CD4-positive, alpha-beta T cell treated with Interleukin-15 for 4 hours (primary cell): Measurements from ENCODE around the gene TNFRSF25.

Source experiments
- DNase-seq: peaks from one replicate; pipeline ENCODE4 v3.0.0-alpha.2; 2020; ENCODE audit warnings: low spot score

The TNFRSF25 gene

DNA sequence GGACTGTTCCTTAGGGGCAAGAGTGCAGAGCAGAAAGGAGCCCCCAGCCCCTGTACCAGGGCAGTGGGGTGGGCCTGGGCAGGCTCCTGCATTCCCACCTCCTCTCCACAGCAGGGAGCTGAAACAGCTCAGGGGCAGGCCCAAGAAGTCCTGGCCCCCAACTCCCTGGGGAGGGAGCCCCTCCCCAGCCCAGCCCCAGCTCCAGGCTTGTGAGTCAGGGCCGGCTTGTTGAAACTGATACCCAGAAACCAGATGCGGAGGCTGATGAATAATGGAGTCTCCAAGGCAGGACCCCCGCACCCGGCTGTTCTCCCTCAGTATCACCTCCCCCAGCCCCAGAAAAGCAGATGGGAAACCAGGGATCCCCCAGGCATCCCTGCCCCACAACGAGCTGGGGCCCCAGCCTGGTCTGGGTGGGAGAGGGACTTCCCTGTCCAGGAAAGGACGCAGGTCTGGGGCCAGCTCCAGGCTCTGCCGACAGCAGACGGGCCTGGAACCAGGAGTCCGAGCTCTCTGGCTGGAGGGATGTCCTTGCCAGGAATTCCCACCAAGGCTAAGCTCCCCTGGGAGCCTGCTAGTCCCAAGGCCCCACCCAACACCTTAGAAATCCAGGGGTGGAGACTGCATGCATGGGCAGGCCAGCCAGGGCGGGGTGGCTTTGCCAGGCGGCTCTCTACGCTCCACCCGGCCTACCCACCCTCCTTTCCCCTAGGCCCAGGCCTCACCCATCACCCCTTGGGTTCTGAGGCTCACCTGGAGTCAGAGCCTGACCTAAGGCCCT lies 22.8 kb upstream of the TNFRSF25 start:
- DNase-seq: no peak

DNA sequence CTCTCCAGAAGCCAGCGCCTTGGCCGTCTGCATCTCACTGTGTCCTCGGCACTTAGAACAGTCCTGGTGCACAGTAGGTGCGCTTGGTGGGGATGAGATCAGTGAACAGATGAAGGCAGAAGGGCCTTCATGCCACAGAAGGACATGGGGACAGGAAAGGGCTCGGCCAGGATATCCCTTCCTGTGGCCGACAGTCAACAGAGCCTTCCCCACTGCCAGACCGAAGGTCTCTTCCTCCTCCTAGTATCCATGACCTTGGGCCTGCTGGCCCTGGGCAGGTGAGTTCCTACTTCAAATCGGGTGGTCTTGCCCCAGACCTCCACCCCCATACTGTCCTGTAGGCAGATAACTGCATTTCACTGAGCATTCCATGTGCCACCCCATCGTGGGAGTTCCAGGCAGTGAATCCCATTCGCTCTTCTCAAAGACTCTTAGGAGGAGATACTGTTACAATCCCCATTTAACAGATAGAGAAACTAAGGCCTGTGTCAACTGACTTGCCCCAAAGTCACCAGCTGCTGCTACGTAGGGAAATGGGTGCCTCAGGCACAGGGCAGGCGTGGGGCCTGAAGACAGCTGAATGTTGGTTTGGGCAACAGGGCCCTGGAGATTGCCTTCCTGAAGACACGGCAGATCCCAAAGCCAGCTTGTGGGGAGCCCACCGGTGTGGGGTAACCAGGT lies 22.0 kb upstream of the TNFRSF25 start:
- no peak for DNase-seq

DNA sequence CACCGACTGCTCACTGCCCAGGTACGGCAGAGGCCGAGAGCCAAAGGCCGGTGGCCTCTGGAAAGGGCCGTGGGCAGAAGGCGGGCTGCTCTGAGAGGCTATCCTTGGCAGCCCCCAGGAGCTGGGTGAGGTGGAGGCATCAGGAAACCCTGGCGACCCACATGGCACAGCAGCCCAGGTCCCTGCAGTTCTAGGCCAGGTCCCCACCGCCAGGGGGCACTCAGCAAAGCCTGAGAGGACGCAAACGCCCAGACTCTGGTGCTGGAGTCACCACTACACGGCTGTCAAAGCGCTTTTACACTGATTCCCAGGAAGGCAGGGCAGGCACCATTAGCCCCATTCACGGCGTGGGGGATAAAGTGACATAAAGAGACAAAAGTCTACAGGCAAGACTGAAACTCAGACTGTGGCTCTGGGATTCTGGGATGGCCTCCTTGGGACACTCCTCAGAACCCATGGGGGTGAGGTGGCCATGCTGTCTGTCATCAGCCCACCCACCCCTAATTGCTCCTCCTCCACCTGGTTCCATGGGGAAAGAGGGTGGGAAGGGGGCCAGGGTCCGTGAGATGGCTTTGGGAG lies 20.5 kb upstream of the TNFRSF25 start:
- DNase-seq: peak; percentile 85

DNA sequence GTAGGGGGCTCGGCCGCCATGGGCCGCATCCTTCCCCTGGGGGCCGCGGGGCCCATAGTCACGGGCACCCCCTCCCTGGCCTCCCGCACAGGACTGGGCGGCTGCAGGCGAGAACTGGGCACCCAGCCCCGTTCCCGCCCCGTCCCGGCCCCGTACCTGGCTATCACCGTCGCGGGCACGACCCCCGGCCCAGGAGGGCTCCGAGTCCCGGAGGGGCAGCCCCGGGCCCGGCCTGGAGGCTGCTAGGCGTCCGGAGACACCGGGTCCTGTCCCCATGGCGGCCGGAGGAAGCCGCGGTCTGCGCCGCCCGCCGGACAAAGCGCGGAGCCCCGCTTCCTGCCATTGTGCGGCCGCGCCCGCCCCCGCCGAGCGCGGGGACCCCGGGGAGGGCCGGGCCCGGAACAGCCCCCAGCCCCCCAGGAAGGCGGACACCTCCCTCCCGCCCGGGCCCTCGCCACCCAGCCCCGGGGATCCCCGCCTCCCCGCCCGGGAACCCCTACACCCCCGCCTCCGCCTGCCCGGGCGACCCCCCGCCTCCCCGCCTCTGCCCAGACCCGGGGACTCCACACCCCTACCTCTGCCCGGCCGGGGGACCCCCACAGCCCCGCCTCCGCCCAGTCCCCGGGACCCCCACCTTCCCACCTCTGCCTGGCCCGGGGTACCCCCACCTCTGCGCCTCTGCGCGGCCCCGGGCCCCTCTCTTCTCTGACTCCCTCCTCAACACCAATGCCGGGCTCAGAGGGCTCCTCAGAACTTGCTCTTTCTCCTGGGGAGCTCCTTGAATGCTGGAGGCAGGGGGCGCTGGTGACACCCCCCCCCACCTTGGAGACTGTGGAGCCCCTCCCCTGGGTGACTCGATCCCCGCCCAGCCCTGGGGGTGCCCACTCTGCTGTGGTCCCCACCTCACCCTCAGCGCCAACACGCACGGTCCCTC lies 19.5 kb upstream of the TNFRSF25 start:
- DNase-seq: no peak

DNA sequence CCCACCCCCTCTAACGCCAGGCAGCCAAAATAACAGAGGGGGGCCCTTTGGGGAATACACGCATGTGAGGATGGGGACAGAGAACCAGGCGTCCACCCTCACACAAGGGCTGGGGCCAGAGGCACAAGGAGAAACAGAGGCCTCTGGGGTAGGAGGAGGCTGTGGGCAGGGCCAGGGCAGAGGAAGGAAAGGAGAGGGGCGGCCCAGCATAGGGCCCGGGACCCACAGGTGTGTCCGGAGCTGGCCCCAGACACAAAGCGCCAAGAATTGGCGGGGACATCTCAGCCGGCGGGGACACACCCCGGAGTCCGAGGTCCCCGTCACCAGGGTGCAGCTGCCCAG lies 18.8 kb upstream of the TNFRSF25 start:
- no peak for DNase-seq

DNA sequence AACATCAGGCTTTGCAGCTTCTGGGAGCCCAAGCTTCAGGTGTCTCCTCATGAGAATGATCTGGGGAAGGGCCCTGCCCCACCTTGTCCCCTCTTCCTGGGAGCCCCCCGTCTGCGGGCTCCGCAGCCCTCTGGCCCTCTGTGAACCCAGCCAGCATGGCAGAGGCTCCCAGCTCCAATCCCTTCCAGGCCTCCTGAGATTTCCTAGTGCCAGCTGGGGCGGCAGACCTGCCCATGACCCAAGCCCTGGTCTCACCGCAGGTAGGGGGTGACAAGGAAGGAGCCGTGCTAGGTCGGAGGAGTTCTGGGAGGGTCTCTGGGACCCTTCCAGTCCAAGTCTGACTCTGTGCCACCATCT lies 17.8 kb upstream of the TNFRSF25 start:
- DNase-seq: no peak

DNA sequence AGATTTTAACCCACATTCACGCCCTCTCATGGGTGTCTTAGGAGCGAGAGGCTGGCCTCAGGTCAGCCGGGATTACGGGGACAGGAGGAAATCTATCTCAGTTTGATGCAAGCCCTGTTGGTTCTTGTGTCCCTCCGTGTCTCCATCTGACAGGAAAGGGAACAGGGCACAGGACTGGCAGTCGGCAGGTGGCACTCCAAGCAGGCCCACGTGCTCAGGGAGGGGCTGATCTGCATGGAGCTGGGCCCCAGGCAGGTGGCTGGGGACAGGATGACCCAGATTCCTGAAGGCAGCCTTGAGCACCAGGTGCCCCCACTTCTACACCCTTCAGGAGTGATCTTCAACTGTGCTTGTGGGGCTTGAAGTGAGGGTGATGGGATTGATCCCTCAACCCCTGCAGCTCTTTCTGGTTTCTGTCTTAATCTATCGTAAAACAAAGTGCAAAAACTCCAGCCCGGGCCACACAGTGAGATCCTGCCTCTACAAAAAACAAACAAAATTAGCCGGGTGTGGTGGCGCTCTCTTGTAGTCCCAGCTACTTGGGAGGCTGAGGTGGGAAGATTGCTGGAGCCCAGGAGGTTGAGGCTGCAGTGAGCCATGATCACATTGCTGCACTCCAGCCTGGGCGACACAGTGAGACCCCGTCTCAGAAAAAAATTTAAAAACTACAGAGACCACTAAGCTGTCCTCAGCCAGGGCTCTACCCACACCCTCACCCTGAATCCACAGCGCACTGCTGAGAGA lies 17.2 kb upstream of the TNFRSF25 start:
- DNase-seq: no peak

DNA sequence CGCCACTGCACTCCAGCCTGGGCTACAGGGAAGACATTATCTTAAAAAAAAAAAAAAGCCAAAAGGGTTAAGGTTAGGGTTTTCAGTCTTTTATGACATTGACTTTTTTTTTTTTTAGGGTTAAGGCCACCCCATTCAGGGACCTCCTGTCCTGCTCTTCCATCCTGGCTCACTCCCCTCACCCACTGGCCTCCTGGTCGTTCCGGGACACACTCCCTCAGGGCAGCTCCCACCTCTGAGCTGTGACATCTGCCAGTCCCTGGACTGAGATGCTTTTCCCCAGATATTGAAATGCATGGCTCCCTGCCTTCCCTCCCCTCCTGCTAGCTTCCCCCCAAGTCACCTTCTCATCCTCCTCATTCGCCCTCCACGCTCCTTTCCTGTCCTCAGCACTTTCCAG lies 15.8 kb upstream of the TNFRSF25 start:
- no peak for DNase-seq

DNA sequence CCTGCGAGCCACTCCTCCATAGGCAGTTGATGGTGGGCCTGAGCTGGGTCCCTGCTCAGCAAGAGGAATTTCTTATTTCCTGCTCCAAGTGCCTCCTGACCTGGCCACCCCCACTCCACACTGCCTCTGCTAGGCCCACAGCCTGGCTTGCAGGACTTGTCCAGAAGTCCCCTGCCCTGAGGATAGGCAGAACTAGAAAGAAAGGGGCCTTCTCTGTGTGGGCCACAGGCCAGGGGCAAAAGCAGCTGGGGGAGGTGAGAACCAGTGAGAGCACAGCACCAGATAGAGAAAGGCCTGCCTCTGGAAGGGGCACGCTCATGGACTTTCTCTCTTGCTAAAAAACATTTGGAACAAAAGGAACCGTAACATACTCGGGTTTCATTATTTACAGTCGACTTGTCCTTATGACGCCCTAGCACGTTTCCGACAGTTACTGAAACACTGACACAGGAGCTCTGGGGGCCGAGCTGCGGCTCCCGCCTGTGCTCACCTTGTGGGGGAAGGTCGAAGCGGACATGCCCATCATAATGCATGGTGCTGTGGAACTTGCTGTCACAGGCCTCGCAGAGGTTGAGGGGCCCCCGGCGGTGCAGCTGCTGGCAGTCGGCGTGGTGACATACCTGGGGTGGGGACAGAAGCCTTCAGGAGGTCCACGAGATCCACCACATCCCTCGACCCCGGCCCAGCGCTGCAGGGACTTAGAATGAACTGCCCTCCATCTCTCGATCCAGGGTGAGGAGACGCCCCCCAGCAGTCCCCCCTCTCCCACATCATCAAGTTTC lies 11.3 kb upstream of the TNFRSF25 start:
- DNase-seq: no peak

DNA sequence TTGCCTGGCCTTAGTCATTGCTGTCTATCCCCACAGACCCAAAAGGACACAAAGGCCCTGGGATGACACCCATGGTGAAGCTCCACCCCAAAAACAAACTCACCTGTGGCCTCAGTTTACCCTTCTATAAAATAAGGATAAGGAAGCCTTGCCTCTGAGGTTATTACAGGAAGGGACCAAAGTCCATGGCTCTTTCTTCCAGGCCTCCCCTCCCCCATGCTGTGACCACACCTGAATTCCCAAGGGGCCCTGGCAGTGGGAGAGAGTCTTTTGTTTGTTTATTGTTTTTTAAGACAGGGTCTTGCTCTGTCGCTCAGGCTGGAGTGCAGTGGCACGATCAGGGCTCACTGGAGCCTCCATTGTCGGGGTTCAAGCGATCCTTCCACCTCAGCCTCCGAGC lies 10.5 kb upstream of the TNFRSF25 start:
- DNase-seq: no peak

DNA sequence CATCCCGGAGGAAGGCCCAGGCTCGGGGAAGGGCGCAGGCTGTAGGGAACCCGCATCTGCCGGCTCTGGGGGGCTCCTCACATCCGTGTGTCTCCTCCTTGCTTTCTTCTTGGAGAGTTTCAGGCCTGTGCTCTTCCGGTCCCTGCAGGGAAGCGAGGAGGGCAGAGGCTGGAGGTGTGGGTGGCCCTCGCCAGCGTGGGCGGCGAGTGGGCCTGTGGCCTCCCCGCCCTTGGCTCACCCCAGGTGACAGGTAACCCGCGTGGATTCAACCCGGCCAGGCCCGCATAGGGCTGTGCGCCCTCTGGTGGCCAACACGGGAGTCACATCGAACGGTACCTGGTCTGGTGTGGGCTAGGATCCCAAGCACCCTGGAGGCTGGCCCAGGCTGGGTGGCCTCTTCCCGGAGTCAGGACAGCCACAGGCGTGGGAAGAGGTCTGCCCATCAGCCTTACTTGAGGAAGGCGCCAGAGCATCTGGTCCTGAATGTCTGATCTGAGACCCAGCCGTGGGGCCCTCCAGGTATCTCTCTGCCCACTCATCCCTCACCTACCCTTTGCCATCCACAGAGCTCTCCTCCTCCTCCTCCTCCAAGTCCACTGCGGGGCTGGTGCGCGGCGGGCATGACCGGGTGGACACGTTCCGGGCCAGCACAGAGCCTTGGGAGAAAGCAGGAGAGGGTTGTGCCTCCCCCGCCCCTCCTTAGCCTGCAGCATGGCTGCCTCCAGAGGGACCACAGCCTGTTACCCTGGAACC lies 9.6 kb upstream of the TNFRSF25 start:
- DNase-seq: peak; percentile 87

DNA sequence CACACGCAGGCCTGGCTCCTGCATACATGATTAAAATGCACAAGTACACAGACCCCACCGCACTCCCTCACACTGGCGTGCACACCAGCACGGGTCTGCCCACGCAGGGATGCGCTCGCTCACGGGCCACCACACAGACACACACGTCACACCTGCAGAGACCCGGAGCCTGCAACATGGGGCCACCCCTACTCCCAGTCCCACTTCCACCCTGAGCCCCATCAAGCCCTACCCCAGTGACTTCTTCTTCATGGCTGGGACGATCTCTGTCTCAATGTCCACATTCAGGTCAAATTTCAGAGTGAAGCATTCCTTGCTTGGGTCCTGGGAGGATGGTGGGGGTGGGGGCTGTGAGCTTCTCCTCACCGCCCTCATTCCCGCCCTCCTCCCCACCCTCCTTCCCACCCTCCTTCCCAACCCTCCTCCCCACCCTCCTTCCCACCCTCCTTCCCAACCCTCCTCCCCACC lies 8.9 kb upstream of the TNFRSF25 start:
- no peak for DNase-seq

DNA sequence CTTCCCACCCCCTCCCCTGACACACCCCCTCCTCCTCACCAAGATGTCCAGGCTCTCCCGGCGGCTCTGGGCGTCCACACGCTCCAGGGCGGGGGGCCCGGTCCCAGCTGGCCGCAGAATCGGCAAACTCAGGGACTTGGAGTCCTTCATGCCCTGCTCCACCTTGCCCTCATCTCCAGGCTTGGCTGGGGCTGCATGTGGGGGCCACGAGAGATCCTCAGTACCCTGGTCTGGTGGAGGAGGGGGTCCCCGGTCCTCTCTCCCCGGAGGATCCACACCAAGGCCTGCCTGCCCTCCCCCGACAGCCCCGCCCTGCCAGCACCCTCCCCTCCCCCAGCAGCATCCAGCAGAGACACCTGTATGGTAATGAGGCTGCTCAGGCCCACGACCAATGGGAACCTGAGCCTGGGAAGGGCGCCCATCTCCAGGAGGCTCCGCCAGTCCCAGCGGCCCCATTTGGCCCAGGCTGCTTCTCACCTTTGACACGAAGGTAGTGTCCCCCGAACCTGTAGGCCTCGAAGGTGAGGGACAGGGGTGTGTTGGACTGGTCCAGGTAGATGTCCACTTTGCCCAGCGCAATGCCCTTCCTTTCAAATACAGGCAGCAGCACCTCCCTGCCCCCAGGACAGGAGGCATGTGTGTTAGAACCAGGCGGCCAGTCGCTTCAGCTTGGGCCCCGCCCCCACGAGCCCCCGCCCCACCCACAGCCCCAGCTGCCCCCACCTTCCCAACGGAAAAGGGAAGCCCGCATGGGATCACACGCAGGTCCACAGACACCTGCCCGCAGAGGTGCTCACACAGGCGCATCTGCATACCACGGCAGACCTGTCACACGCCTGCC lies 8.2 kb upstream of the TNFRSF25 start:
- DNase-seq: no peak

DNA sequence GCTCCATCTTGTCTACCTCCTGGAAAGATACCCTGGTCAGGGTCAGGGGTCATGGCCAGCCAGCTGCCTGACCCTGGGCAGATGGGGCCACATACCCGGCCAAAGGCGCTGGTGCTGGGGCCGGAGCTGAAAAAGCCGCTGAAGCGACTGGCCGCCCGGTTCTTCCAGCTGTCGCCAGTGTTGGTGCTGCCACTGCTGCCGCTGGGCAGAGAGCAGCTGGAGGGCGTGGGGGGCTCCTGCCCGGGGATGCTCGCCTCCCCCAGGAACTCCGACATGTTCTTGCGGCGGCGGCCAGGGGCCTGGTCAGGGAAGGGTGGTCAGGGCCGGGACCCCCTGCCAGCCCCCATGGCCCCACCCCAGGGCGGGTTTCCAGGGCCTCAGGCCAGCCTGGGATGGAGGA lies 7.2 kb upstream of the TNFRSF25 start:
- DNase-seq: no peak

DNA sequence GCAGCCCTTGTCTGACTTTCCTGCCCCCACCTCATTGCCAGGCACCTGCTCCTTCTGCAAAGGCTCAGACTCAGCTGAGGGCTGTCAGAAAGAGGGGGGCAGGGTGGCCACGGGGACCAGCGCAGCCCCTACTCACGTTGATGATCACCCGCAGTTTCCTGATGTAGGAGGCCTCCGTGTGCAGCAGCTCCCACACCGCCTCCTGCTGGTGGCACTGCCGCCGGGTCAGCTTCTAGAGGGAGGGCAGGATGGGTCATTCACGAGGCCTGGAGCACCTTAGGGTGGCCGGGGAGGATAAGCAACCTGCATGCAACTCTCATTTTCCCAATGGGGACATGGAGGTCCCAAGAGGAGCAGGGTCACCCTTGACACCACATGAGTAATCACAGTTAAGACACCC lies 6.4 kb upstream of the TNFRSF25 start:
- DNase-seq: no peak

DNA sequence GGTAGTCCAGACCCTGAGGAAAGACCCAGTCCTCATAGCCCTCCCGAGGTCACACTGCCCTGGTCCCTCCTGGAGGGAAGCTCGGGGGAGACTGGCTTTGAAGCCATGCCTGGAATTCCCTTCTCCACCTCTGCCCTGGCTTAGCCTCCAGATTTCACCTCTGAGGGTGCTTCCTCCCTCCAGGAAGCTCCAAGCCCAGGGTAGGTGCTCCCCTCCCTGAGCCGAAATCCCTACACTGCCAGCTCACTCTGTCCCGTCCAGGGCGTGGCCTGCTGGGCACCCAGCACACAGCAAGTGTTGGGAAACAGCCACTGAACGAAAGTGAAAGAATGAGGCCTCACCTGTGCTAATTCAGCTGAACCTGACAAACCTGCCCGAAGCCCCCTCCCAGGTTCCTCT lies 6.0 kb upstream of the TNFRSF25 start:
- no peak for DNase-seq

DNA sequence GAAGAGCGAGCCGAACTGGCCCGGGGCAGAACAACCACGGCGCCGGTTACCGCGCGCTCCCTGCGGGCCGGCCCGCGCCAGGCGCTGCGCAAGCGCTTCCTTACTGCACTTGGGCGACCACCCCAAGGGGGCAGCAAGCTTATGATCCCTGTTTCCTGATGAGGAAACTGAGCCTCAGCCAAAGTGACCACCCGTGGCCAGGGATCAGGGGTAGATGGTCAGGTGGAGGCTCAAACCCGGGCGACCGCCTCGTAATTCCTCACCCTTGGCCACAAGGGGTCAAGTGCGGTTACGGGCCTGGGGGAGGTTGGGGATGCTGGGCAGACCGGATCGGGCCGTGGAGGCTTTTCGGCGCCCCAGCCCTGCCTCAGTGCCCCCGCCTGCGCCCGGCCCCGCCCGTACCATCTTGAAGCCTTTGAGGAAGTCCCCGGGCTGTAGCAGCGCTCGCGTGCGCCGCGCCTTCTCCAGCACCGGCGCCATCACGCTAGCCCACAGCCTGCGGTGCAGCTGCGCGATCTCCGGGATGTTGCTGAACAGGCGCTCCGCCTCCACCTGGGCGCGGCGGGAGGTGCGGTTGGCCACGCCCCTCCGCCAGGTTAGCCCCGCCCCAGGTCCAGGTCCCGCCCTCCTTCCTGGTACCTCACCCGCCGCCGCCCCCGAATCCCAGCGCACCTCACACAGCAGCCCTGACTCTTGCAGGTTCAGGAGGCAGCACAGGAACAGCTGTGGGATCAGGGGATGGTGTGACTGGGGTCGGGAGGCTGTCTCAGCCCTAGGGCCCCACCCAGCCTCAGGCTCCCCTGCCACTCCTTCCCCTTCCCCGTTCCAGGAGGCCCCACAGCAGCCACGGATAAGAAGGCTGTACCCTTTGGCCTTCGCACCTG lies 5.4 kb upstream of the TNFRSF25 start:
- no peak for DNase-seq
